ENCODE data around the gene WNK1.
"Not testable (repeated sequence)": the region's sequence is repeated elsewhere in the genome, so short reads cannot be mapped to it uniquely, and the experiment has no call there.

Gene WNK1

DNA sequence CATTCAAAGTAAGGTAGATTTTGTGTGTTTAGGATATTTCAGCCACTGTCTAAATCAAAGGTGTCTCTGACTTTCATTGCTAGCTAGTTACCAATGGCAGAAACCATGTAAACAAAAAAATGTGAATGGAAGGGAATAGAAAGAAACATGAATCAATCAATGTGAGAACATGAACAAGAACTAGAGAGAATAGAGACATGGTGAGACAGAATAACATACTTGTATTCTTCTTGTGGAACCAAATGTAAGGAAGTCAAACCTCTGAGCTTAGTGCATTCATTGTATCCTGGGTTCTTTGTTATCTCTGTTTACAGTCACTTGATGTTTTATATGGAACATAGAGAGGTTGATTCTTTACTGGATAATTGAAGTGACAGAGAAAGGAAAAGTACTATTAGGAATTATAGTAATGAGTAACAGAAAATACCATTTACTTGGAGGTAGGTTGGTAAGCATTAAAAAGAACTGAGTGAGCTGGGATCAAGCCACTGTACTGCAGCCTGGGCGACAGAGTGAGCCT is 2.6 kb upstream of the WNK1 start:
- peak; percentile 37 for DNase-seq

DNA sequence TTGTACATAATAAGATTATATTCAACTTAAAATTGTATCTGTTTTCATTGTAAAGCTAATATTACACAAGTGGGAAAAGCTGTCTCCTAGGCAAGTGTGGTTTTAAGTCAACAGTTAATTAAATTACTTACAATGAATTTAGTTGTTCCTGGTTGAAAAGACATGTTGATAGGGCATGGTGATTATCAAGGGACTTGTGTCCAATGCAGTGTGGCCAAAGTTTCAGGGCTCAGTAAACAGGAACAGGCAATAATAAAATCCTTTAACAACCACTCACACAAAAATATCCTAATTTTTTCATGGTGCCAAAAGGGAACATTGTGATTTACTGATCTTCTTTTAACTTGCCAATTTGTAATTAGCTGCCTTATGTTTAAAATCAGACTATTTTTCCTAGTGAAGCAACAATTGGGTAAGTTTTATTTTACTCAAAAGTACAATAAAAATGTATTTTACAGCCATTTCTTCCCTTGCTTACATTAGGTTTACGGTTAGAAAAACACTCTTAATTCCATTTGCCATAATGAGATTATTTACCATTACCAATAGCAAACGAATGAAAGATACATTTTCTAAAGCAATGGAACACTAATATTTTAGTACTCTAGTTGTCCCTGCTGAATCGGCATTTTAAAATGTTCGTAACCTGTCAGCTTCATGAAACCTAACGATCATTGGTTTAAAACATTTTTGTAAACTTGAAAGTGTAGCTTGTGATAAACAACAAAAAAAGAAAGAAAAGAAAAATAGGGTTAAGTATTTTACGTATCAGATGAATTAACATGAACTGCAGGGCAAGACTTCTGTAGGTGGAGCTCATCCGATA is 1.8 kb upstream of the WNK1 start:
- DNase-seq = peak; percentile 59

DNA sequence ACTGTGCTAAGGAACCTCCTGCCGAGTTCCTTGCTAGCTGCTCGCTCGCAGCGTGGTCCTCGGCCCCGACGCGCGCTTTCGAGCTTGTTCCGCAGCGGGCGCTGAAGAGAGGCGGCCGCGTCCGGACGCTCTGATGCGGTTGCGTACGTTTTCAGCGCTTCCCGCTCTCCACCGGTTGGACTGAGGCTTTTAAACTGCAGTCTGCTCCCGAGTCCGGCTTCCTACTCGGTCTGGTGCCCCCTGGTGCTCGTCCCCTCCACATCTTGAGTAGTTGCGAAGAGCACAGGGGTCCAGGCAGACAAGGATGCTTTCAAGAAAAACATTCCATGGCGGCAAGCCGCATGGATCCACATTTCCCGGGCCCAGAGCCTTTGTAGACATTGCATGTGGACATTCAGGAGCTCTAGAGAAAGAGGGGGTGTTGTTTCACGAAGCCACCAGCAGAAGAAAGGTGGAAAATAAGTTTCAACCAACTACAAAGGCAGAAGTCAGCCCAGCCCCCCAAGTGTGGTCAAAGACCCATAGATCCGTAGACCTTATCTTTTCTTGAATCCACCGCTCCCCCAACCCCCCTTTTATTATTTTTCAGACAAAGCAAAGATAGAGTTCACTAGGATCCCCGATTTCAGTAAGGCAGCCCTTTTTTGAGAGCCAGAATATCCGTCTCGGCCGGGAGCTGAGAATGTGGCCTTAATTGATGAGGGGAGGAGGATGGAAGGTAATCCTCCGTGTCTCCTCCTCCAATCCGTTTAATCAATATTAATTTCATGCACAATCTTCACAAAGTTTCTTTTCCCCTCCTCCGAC is 984 bp upstream of the WNK1 start:
- DNase-seq = peak; percentile 98

DNA sequence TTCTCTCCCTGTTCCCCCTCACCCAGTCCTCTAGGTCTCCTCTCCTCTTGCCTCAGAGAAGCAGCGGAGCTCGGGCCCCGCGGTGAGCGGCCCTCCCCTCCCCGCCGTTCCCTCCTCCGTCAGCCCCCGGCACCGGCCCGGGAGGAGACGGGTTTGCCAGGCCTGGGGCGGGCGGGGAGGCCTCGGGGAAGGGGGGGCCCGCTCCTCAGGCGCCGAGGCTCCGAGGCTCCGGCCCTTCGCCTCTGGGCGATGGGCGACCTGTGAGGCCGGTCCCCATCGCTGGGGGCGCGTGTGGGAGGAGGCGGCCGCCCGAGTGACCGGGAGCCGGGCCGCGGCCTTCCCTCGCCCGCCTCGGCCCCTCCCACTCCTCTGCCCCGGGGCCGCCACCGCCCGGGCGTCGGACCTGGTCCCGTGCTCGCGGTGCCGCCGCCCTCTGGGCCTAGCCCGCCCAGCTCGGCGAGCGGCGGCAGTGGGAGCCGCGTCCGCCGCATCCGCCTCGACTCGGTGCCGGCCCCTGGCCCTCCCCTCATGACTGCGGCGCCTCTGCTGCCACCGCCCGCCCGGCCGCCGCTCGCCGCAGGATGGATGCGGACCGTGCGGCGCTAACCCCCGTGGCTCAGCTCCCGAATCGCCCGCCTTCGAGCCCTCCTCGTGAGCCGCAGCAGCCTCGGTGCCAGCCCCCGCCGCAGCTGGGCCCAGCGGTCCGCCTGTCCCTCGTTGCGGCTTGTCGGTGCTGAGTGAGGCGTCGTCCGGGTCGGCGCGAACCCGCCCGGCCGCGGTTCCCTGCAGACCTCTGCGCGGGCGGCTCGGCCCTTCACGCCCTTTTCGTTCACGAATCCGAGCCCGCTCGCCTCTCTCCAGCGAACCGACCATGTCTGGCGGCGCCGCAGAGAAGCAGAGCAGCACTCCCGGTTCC is 574 bp downstream of the WNK1 start:
- peak; percentile 80 for DNase-seq

DNA sequence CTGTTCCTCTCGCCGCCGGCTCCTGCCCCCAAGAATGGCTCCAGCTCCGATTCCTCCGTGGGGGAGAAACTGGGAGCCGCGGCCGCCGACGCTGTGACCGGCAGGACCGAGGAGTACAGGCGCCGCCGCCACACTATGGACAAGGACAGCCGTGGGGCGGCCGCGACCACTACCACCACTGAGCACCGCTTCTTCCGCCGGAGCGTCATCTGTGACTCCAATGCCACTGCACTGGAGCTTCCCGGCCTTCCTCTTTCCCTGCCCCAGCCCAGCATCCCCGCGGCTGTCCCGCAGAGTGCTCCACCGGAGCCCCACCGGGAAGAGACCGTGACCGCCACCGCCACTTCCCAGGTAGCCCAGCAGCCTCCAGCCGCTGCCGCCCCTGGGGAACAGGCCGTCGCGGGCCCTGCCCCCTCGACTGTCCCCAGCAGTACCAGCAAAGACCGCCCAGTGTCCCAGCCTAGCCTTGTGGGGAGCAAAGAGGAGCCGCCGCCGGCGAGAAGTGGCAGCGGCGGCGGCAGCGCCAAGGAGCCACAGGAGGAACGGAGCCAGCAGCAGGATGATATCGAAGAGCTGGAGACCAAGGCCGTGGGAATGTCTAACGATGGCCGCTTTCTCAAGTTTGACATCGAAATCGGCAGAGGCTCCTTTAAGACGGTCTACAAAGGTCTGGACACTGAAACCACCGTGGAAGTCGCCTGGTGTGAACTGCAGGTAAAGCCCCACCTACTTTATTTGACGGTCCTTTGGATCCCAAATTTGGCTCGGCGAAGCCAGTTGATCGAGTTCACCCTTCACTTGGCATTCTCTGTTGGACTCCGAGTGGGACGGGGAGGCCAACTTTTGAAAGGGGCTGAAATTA is 1.5 kb downstream of the WNK1 start:
- peak; percentile 67 for DNase-seq

DNA sequence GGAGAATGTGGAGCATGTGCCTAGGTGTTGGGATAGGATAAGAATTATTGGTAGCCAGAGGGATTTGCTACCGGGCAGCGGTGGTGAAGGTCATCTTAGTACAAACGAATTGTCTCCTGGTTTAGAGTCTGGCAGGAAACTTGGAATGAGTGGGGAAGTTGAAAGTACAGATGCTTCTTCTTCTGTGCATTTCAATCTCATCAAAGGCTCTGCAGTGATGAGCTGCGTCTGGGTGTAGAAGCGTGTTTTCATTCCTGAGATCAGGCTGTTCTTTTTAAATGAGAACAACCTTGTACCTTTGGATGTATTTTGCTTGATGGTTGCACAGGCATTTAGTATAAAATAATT is 2.1 kb downstream of the WNK1 start:
- peak; percentile 54 for DNase-seq

DNA sequence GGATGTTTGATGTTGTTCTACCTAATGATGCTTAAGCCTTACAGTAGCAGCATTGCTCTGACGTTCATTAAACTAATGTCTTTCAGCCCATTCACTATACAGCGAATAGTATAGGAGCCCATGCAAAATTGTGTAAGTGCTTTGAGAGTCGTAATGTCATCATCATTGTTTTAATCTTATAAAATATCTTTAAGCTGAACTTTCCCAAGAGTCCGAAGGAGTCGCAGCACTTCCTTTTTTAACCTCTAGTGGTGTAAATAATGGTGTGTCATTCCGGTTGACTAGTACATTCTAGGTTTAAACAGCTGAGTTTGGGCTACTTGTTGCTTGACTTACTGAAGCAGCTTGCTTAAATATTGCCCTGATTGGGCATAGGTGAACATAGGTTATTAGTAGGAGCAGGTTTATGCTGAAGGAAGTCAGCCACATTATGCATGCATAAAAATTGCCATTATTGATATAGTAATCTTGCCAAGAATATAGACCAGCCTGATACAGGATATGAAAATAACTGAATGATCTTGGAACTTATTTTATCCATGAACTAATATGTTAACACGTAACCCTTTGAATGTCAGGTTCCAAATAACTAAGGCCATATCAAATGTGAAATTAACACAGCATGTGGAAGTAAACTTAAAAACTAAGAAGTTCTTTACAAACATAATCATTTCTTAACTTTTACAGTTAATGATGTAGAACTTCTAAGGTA is 2.6 kb downstream of the WNK1 start:
- peak; percentile 54 for DNase-seq

DNA sequence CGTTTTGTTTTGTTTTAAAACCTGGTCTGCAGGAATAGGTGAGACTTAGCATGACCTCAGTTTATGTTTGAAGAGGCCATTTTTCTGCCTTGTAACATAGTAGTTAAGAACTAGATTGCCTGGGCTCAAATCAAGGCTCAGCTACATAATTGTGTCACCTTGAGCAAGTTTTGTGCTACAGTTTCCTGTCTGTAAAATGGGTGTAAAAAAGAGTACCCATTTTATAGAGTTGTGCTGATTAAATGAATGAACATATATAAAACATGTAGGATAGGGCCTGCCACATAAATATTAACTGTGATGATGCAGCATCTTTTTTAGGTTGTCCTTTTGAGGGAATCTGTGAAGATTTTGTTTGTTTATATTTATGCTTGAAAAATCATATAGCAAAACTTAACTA is 7.2 kb downstream of the WNK1 start:
- DNase-seq = no peak

DNA sequence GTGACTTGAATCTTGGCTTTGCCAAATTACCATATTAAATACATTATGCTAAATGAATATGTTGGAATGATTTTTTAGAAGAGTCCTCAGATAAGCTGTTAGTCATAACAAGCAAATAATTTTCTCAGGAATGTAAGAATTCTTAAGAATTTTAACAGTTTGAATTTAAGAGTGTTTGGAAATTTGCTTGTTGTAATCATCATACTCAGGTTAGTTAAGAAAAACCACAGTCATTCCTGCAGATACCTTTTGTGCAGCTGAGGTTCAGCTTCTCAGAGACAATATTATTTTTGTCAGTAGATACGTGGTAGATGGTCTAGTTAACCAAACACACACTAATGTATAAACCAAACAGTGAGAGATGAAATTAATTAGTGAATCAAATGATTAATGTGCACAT is 8.9 kb downstream of the WNK1 start:
- no peak for DNase-seq

DNA sequence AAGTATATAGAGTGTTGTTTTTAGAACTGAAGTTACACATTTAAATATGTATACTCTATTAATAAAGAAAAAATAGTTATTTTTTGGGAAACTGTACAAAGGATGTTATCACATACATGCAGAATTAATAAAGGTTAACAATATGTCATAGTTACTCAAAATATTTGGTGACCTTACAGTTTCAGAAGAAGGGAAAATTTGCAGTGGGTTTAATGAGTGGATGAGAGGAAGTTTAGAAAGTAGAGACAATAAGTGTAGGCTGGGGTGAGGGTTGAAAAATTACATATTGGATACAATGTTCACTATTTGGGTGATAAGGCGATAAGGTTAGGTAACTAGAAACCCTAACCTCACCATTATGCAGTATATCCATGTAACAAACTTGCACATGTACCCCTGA is 13.5 kb downstream of the WNK1 start:
- no peak for DNase-seq

DNA sequence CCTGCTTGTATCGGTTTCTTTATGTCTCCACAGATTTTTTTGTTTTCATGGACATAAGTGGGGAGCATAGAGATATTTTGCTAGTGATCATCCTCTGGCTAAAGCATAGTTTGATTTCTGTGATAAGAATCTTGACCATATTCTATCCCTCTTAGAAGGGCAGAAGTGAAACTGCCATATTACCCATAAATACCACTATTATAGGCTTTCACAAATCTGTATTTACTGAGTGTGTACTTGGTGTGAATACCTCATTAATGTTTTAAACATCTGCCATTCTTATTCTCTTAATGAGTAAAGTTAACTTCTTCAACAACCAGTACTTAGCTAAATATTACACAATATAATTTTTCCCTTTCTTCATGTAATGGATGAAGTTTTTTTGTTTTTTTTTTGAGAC is 16.1 kb downstream of the WNK1 start:
- no peak for DNase-seq

DNA sequence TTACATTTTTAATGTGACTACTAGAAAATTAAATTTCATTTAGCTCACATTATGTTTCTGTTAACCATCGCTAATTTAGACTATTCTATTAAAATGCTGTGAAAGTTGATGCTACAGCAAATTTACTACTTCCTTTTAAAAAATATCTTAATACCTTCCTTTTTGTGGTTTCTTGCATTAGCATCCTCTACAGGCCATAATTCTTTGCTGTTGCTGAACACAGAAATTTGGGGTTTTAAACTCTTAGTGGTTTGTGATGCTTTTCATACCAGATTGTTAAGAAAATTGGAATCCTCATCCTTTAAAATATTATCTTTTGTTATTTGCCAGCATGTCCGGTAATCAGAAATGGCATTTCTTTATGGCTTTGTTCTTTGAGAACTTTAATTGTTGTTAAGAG is 18.1 kb downstream of the WNK1 start:
- DNase-seq = no peak

DNA sequence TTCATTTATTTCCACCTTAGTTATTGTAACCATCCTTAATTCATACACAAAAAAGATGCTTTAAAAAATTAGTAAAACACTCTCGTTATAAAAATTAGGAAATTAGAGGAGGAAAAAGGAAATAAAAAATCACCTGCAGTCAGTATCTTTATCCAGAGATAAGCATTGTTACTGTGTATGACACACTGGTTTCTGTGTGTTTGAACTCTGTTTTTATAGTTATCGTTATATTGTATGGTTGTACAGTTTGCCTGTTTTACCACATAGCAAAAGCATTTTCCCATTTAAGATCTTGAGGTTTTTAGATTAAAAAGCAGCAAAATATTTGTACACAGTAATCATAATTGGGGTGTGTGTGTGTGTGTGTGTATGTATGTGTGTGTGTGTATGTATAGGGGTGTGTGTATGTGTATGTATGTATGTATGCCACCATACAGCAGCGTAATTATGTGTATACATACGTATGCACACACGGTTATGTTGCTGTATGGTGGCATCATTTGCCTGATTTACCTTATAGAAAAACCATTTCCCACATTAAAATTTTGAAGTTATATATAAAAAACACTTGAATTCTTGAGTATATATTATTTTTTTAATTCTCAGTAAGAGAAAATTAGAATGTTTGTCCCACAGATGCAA is 19.8 kb downstream of the WNK1 start:
- DNase-seq = no peak

DNA sequence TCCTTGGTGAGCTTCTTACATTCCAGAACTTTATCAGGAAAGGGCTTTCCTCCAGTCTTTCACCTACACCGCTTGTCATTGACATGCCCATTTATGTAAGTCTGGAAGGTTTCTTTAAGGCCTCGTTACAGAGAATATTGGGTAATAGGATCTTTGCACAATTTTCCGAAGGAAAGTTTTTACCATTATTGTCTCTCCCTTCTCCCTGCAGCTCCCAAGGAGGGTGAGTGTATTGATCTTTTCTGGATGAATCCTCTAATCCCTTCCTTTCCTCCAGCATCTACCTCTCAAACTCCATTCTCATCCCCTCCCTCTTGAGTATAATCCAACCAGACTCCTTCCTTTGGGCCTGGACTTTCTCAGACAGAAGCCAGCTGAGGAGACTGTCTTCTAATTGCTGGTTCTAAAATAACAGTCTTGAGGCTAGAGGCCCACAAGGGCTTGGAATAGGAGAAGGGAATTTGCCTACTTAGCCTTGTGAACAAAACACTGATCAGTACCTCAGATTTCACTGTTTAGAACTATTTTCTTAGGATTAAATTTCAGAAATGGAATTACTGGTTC is 21.8 kb downstream of the WNK1 start:
- peak; percentile 41 for DNase-seq

DNA sequence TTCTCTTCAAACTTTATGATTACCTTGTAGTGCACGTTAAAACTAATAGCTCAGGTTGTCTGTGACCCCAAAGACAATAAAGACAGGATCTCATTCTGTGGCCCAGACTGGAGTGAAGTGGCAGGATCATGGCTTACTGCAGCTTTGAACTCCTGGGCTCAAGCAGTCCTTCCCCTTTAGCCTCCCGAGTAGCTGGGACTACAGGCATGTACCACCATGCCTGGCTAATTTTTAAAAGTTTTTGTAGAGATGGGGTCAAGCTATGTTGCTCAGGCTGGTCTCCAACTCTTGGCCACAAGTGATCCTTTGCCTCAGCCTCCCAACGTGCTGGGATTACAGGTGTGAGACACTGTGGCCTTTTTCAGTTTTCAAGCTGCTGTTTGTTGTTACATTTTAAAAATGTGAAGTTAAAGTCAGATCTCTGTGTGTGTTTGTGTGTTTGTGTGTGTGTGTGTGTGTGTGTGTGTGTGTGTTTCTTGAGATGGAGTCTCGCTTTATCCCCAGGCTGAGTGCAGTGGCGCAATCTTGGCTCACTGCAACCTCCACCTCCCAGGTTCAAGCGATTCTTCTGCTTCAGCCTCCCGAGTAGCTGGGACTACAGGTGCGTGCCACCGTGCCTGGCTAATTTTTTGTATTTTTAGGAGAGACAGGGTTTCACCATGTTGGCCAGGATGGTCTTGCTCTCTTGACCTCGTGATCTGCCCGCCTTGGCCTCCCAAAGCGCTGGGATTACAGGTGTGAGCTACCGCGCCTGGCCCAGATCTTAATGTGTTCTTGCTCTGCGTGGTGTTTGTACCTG is 23.8 kb downstream of the WNK1 start:
- not testable (repeated sequence) for DNase-seq

DNA sequence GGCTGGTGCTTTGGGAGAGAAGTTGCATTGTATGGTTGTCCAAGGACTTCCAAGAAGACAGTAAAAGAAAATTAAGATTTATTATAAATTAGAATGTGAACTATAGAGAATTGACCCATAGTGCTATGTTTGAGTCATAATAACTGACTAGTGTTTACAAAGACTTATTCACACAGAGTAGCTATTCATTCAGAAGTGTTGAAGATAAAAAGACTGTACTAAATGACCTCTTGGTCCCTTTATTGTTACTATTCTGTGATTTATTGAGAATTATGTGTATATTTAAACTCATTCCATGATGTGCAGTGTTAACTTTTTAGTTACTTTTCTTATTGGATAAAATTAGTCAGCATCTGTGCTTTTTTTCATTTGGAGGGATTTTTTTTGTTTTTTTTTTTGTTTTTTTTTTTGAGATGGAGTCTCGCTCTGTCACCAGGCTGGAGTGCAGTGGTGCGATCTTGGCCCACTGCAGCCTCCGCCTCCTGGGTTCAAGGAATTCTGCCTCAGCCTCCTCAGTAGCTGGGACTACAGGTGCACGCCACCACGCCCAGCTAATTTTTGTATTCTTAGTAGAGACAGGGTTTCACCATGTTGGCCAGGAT is 24.5 kb downstream of the WNK1 start:
- DNase-seq = not testable (repeated sequence)

DNA sequence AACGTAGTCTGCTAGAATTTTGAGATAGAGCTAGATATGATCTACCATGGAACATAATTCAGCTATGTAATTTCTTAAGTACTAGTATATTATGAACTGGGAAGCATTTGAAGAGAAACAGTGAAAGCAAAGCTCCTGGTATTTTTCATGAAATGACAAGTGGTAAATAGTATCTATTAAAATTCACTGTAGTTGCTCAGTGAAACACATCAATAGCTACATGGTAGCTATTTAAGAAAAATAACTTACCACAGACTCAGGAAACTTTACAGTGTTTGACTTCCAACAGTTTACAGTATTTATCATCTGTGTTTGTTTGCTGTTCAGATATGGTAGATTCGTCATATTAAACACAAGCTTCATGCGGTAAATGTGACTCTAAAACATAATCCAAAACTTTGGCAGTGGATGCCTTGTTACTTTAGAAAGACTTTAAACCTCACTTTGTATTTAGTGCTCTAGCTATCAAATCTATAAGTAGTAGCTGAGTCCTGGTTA is 25.2 kb downstream of the WNK1 start:
- DNase-seq = no peak

DNA sequence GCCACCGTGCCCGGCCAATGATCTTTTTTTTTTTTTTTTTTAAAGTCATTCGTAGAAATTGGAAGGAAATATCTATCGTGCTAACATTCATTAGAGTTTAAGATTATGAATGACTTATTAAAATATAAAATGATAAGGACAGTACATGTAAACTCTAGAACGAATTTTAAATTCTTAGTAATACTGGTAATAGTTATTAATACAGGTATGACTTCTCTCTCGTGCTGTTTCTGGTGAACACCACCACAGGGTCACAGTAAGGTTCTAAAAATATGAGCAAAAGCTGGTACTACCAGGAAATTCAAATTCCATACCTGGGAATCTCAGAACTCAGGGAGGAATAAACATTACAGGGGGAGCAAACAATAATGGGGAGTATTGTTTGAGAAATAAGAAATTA is 26.2 kb downstream of the WNK1 start:
- DNase-seq = no peak
